ENCODE data around the gene PLEKHM3. TPM values are rescaled to one million over a fixed set of nuclear protein-coding genes. Genes with fewer than 3 reads are reported as not detected.
"Not testable (repeated sequence)": the region's sequence is repeated elsewhere in the genome, so short reads cannot be mapped to it uniquely, and the experiment has no call there.

PLEKHM3 gene
- total and polyA plus RNA-seq, 2 donors (not counting 1 experiment from before 2014, with no cell fraction given) = 5.3 to 20.1 TPM

- Histone ChIP-seq H2AFZ (ENCODE audit: low read length) (no peak overlapping the region), H4K20me1 (ENCODE audit: control insufficient read depth, extremely low read depth, insufficient read depth, low read length) (no peaks in the 10 kb centered on the region), H3K4me3 (replicated peaks in 1 of 4; ENCODE audit: control extremely low read depth in 1 of 4, insufficient read depth in 1 of 4, low read depth in 3 of 4, low read length in 4 of 4) (no peak overlapping the region), H3K9me3 (ENCODE audit: control insufficient read depth, insufficient read depth, low read depth, low read length) (no peaks in the 10 kb centered on the region), H3K79me2 (ENCODE audit: control insufficient read depth, insufficient read depth, low read length) (no peaks in the 10 kb centered on the region), H3K9ac (ENCODE audit: insufficient read depth, low read length) (no peak overlapping the region), H3K27ac (ENCODE audit: insufficient read depth, low read length) (no peak overlapping the region), H3K4me2 (ENCODE audit: extremely low read depth, insufficient read depth, low read length) (no peak overlapping the region), H3K27me3 (ENCODE audit: control insufficient read depth, insufficient read depth, low read length) (no peaks in the 10 kb centered on the region), H3K4me1 (ENCODE audit: control insufficient read depth, extremely low read depth, insufficient read depth, low read length) (no peaks in the 10 kb centered on the region), H3K36me3 (ENCODE audit: control insufficient read depth, insufficient read depth, low read length) (no peaks in the 10 kb centered on the region)
- no peak for DNase-seq (ENCODE audit: low read depth in 2 of 2)
- no peak for TF ChIP-seq EZH2 (IDR thresholded peaks at IDR 0.05; ENCODE audit: low read length, missing control alignments)
- TF ChIP-seq CTCF (conservative IDR thresholded peaks at IDR 0.05 in 1 of 2, IDR thresholded peaks at IDR 0.05 in 1 of 2; ENCODE audit: low read depth in 1 of 2, low read length in 2 of 2) = no peak
Measured at GRCh38 chr2:207913772-207914358, 111.5 kb downstream of the PLEKHM3 start.

GRCh38 chr2:207911856-207912255 lies 113.5 kb downstream of the PLEKHM3 start:
- Histone ChIP-seq H2AFZ (ENCODE audit: low read length) (no peak overlapping the region), H3K27me3 (ENCODE audit: control insufficient read depth, insufficient read depth, low read length) (no peaks in the 10 kb centered on the region), H3K27ac (ENCODE audit: insufficient read depth, low read length) (no peak overlapping the region), H4K20me1 (ENCODE audit: control insufficient read depth, extremely low read depth, insufficient read depth, low read length) (no peaks in the 10 kb centered on the region), H3K79me2 (ENCODE audit: control insufficient read depth, insufficient read depth, low read length) (no peaks in the 10 kb centered on the region), H3K36me3 (ENCODE audit: control insufficient read depth, insufficient read depth, low read length) (no peaks in the 10 kb centered on the region), H3K4me1 (ENCODE audit: control insufficient read depth, extremely low read depth, insufficient read depth, low read length) (no peaks in the 10 kb centered on the region), H3K4me3 (replicated peaks in 1 of 4; ENCODE audit: control extremely low read depth in 1 of 4, insufficient read depth in 1 of 4, low read depth in 3 of 4, low read length in 4 of 4) (no peak overlapping the region), H3K9ac (ENCODE audit: insufficient read depth, low read length) (no peak overlapping the region), H3K9me3 (ENCODE audit: control insufficient read depth, insufficient read depth, low read depth, low read length) (no peaks in the 10 kb centered on the region), H3K4me2 (ENCODE audit: extremely low read depth, insufficient read depth, low read length) (no peak overlapping the region)
- TF ChIP-seq EZH2 (IDR thresholded peaks at IDR 0.05; ENCODE audit: low read length, missing control alignments) (no peak), CTCF (conservative IDR thresholded peaks at IDR 0.05 in 1 of 2, IDR thresholded peaks at IDR 0.05 in 1 of 2; ENCODE audit: low read depth in 1 of 2, low read length in 2 of 2) (no peak)
- DNase-seq (ENCODE audit: low read depth in 2 of 2) = no peak

GRCh38 chr2:207911215-207911614 lies 114.1 kb downstream of the PLEKHM3 start:
- H3K4me3 ChIP-seq (replicated peaks in 1 of 4; ENCODE audit: control extremely low read depth in 1 of 4, insufficient read depth in 1 of 4, low read depth in 3 of 4, low read length in 4 of 4) = no peak overlapping the region
- H3K9ac ChIP-seq (ENCODE audit: insufficient read depth, low read length) = no peak overlapping the region
- no peaks in the 10 kb centered on the region for H3K36me3 ChIP-seq (ENCODE audit: control insufficient read depth, insufficient read depth, low read length)
- H3K27me3 ChIP-seq (ENCODE audit: control insufficient read depth, insufficient read depth, low read length) = no peaks in the 10 kb centered on the region
- H3K79me2 ChIP-seq (ENCODE audit: control insufficient read depth, insufficient read depth, low read length) = no peaks in the 10 kb centered on the region
- DNase-seq (ENCODE audit: low read depth in 2 of 2) = no peak
- no peak overlapping the region for H2AFZ ChIP-seq (ENCODE audit: low read length)
- TF ChIP-seq CTCF (conservative IDR thresholded peaks at IDR 0.05 in 1 of 2, IDR thresholded peaks at IDR 0.05 in 1 of 2; ENCODE audit: low read depth in 1 of 2, low read length in 2 of 2) = no peak
- no peak for TF ChIP-seq EZH2 (IDR thresholded peaks at IDR 0.05; ENCODE audit: low read length, missing control alignments)
- H3K27ac ChIP-seq (ENCODE audit: insufficient read depth, low read length) = no peak overlapping the region
- no peaks in the 10 kb centered on the region for H3K4me1 ChIP-seq (ENCODE audit: control insufficient read depth, extremely low read depth, insufficient read depth, low read length)
- no peak overlapping the region for H3K4me2 ChIP-seq (ENCODE audit: extremely low read depth, insufficient read depth, low read length)
- no peaks in the 10 kb centered on the region for H4K20me1 ChIP-seq (ENCODE audit: control insufficient read depth, extremely low read depth, insufficient read depth, low read length)
- H3K9me3 ChIP-seq (ENCODE audit: control insufficient read depth, insufficient read depth, low read depth, low read length) = no peaks in the 10 kb centered on the region

- H3K9me3 ChIP-seq (ENCODE audit: control insufficient read depth, insufficient read depth, low read depth, low read length); H3K9ac ChIP-seq (ENCODE audit: insufficient read depth, low read length); H3K4me3 ChIP-seq (replicated peaks in 1 of 4; ENCODE audit: control extremely low read depth in 1 of 4, insufficient read depth in 1 of 4, low read depth in 3 of 4, low read length in 4 of 4); H3K27ac ChIP-seq (ENCODE audit: insufficient read depth, low read length); H3K4me2 ChIP-seq (ENCODE audit: extremely low read depth, insufficient read depth, low read length); H3K4me1 ChIP-seq (ENCODE audit: control insufficient read depth, extremely low read depth, insufficient read depth, low read length); H2AFZ ChIP-seq (ENCODE audit: low read length); H3K79me2 ChIP-seq (ENCODE audit: control insufficient read depth, insufficient read depth, low read length); H4K20me1 ChIP-seq (ENCODE audit: control insufficient read depth, extremely low read depth, insufficient read depth, low read length); DNase-seq (ENCODE audit: low read depth in 2 of 2); H3K36me3 ChIP-seq (ENCODE audit: control insufficient read depth, insufficient read depth, low read length); H3K27me3 ChIP-seq (ENCODE audit: control insufficient read depth, insufficient read depth, low read length): not testable (repeated sequence)
Measured at GRCh38 chr2:207906495-207906894, 118.8 kb downstream of the PLEKHM3 start.

Data from fibroblast of lung (primary cell).